B cell (primary cell): ENCODE measurements around the gene TMEM92. TPM values are rescaled to one million over a fixed set of nuclear protein-coding genes. Genes with fewer than 3 reads are reported as not detected.

Experiments
- ATAC-seq: fragments of 200-7000 bp; cut with Tn5 transposase; one replicate; pipeline ENCODE4 v1.10.0; 2021; ENCODE audit warnings: low read depth, mild to moderate bottlenecking, moderate number of reproducible peaks, moderate library complexity
- CTCF ChIA-PET: fragments of 350-600 bp; sonication (Branson Sonifier 250); formaldehyde crosslinking; loops from one replicate; lab custom pipeline; 2021; ENCODE audit warnings: antibody characterized with exemption, inconsistent platforms; lab: Charles Lee
- POLR2A ChIA-PET: fragments of 350-600 bp; sonication (Branson Sonifier 250); formaldehyde crosslinking; loops from one replicate; lab custom pipeline; 2021; ENCODE audit warnings: antibody characterized with exemption; lab: Charles Lee
- DNase-seq: peaks from one replicate; pipeline ENCODE4 v3.0.0; 2013
- H2AFZ ChIP-seq: 2 replicates; pipeline ENCODE4 v1.6.1; 2012; ENCODE audit warnings: mild to moderate bottlenecking, low read depth, low read length; ENCODE audit not compliant: insufficient read depth, poor library complexity, severe bottlenecking
- H3K27ac ChIP-seq, 2 donors: 1 replicate in 1 of 2; 2 replicates in 1 of 2; pipeline ENCODE4 v1.5.1; 2012 to 2013; ENCODE audit warnings: low read length in 2 of 2, mild to moderate bottlenecking in 2 of 2, moderate library complexity in 1 of 2
- H3K27me3 ChIP-seq, 4 experiments: fragments of 200-600 bp in 1 of 4; sonication (generic) in 1 of 4; replicated peaks in 1 of 4; 1 replicate in 2 of 4; 2 replicates in 2 of 4; pipeline versions ENCODE4 v1.6.1 to v1.7.0; 2013 to 2016; ENCODE audit warnings: low read length in 3 of 4, mild to moderate bottlenecking in 2 of 4, mixed read lengths in 1 of 4, moderate library complexity in 1 of 4; ENCODE audit not compliant: insufficient read depth in 4 of 4, control insufficient read depth in 3 of 4; ENCODE audit errors: control extremely low read depth in 1 of 4
- H3K36me3 ChIP-seq, 2 experiments: replicated peaks in 1 of 2; 1 replicate in 1 of 2; 2 replicates in 1 of 2; pipeline versions ENCODE4 v1.6.1 to v1.7.1; 2013; ENCODE audit warnings: low read length in 1 of 2; ENCODE audit not compliant: insufficient read depth in 2 of 2, control insufficient read depth in 1 of 2; ENCODE audit errors: control extremely low read depth in 1 of 2, extremely low read depth in 1 of 2
- H3K4me1 ChIP-seq, 2 donors: fragments of 200-600 bp in 1 of 2; sonication (generic) in 1 of 2; 1 replicate in 1 of 2; 2 replicates in 1 of 2; pipeline versions ENCODE4 v1.5.1 to v1.6.1; 2013 to 2017; ENCODE audit warnings: low read length in 2 of 2; ENCODE audit not compliant: control insufficient read depth in 2 of 2, insufficient read depth in 2 of 2
- H3K4me2 ChIP-seq: replicated peaks from 2 replicates; pipeline ENCODE3; 2012; ENCODE audit warnings: mild to moderate bottlenecking, low read depth, low read length; ENCODE audit not compliant: poor library complexity, severe bottlenecking
- H3K4me3 ChIP-seq, 5 experiments: fragments of 200-600 bp in 1 of 5; sonication (generic) in 1 of 5; 1 replicate in 3 of 5; 2 replicates in 2 of 5; pipeline versions ENCODE4 v1.5.1 to v1.7.0; 2011 to 2016; ENCODE audit warnings: low read length in 4 of 5, mild to moderate bottlenecking in 4 of 5, low read depth in 2 of 5, control low read depth in 1 of 5, moderate library complexity in 1 of 5; ENCODE audit not compliant: insufficient read depth in 1 of 5; ENCODE audit errors: control extremely low read depth in 1 of 5, extremely low read depth in 1 of 5
- H3K79me2 ChIP-seq: fragments of 200-600 bp; sonication (generic); one replicate; pipeline ENCODE4 v1.6.0; 2016; ENCODE audit warnings: low read length; ENCODE audit not compliant: control insufficient read depth, insufficient read depth
- H3K9ac ChIP-seq: fragments of 200-600 bp; sonication (generic); 2 replicates; pipeline ENCODE4 v1.6.1; 2017; ENCODE audit warnings: mild to moderate bottlenecking, low read length, moderate library complexity
- H3K9me3 ChIP-seq, 3 donors: one replicate each; pipeline versions ENCODE4 v1.6.1 to v1.7.1; 2013; ENCODE audit warnings: low read length in 2 of 3; ENCODE audit not compliant: control insufficient read depth in 2 of 3, insufficient read depth in 1 of 3; ENCODE audit errors: control extremely low read depth in 1 of 3
- H4K20me1 ChIP-seq: 2 replicates; pipeline ENCODE4 v1.6.0; 2012; ENCODE audit warnings: mild to moderate bottlenecking, low read length; ENCODE audit not compliant: insufficient read depth, control insufficient read depth, poor library complexity, severe bottlenecking
- H3K27ac Mint-ChIP-seq: one replicate; pipeline ENCODE4 v1.8.0; 2021; ENCODE audit warnings: mixed read lengths
- H3K27me3 Mint-ChIP-seq: one replicate; pipeline ENCODE4 v1.8.0; 2021; ENCODE audit warnings: mixed read lengths
- H3K4me1 Mint-ChIP-seq: one replicate; pipeline ENCODE4 v1.8.0; 2021; ENCODE audit warnings: mixed read lengths
- H3K4me3 Mint-ChIP-seq: one replicate; pipeline ENCODE4 v1.8.0; 2021; ENCODE audit warnings: mixed read lengths
- H3K9me3 Mint-ChIP-seq: one replicate; pipeline ENCODE4 v1.8.0; 2022; ENCODE audit warnings: mixed read lengths; ENCODE audit not compliant: insufficient read depth
- CTCF ChIP-seq: fragments of 200-600 bp; IDR thresholded peaks from one replicate; pipeline ENCODE4 v1.8.0; 2022; ENCODE audit warnings: antibody characterized with exemption, mild to moderate bottlenecking
- EZH2 ChIP-seq: IDR thresholded peaks from 2 replicates; pipeline ENCODE4 v1.6.1; 2012; ENCODE audit warnings: borderline replicate concordance, low read depth, mild to moderate bottlenecking, moderate library complexity, low read length; ENCODE audit not compliant: insufficient read depth, poor library complexity, severe bottlenecking
- WGBS: methylation state at CpG from one replicate; pipeline ENCODE4 v1.1.5; 2013; ENCODE audit warnings: missing lambda C conversion rate; ENCODE audit not compliant: insufficient coverage; 5-methylcytosine and 5-hydroxymethylcytosine counted together
- intact Hi-C: fragments of 100-400 bp; cut with micrococcal nuclease; formaldehyde crosslinking; loops from one replicate; pipeline ENCODE4 v1.10.0; 2022
- polyA plus RNA-seq: library from polyadenylated mRNA; depleted of rRNA; stranded (reverse); fragments of >200 nt; gene quantifications from 2 replicates; pipeline ENCODE4 v1.2.3, GENCODE V29; 2012
- total RNA-seq, 2 donors: library from RNA; stranded (reverse); fragments of 120-200 nt in 1 of 2; gene quantifications; 1 replicate in 1 of 2; 2 replicates in 1 of 2; pipeline versions ENCODE4 v1.2.3 to v1.2.4, GENCODE V29; 2013 to 2022

TMEM92 gene
- total and polyA plus RNA-seq, 2 donors (not counting 1 experiment from before 2014, with no cell fraction given), result not detected

- Histone ChIP-seq H4K20me1 (no peaks in the 10 kb centered on the region), H3K27me3 (peaks cover 0 to 5% (median 0%) of the 10 kb centered on the region in 4 experiments), H3K36me3 (no peaks in the 10 kb centered on the region), H3K9me3 (no peaks in the 10 kb centered on the region), H3K9ac (no peak overlapping the region), H3K4me3 (no peak overlapping the region), H3K27ac (no peak overlapping the region), H3K79me2 (no peaks in the 10 kb centered on the region), H3K4me2 (no peak overlapping the region), H2AFZ (no peak overlapping the region), H3K4me1 (no peaks in the 10 kb centered on the region)
- no peaks in the 10 kb centered on the region for H3K9me3 Mint-ChIP-seq
- CTCF ChIA-PET, result interaction anchor here (5.0 kb wide), 1 partner anchor 66 kb away, joined by 36 read pairs; the partner anchor contains the start of gene COL1A1
- H3K4me1 Mint-ChIP-seq, result no peaks in the 10 kb centered on the region
- H3K27me3 Mint-ChIP-seq, result peaks cover 20% of the 10 kb centered on the region
- POLR2A ChIA-PET, result no interaction called here
- H3K4me3 Mint-ChIP-seq, result no peak overlapping the region
- DNase-seq, result no peak
- intact Hi-C loops, result no loop called here
- 13% methylated on average over 5 of the region's 10 CpGs for WGBS
- H3K27ac Mint-ChIP-seq, result no peak overlapping the region
- TF ChIP-seq EZH2 (no peak), CTCF (no peak)
- ATAC-seq, result no peak
Measured at GRCh38 chr17:50267074-50267841, 7.0 kb upstream of the TMEM92 start.

GRCh38 chr17:50268026-50268425, 6.2 kb upstream of the TMEM92 start:
- Histone ChIP-seq H3K9me3 (no peaks in the 10 kb centered on the region), H3K4me3 (no peak overlapping the region), H3K4me1 (peaks cover 5 to 6% of the 10 kb centered on the region in 2 donors), H3K4me2 (no peak overlapping the region), H2AFZ (no peak overlapping the region), H3K9ac (no peak overlapping the region), H4K20me1 (no peaks in the 10 kb centered on the region), H3K36me3 (no peaks in the 10 kb centered on the region), H3K79me2 (no peaks in the 10 kb centered on the region), H3K27ac (no peak overlapping the region), H3K27me3 (peaks cover 0 to 13% (median 2%) of the 10 kb centered on the region in 4 experiments)
- no peak overlapping the region for H3K4me3 Mint-ChIP-seq
- H3K27me3 Mint-ChIP-seq, result peaks cover 22% of the 10 kb centered on the region
- no peak for DNase-seq
- no peak for TF ChIP-seq CTCF
- TF ChIP-seq EZH2, result no peak
- no peak overlapping the region for H3K27ac Mint-ChIP-seq
- CTCF ChIA-PET, result interaction anchor here (5.0 kb wide), 1 partner anchor 67 kb away, joined by 36 read pairs; the partner anchor contains the start of gene COL1A1
- H3K4me1 Mint-ChIP-seq, result peaks cover 5% of the 10 kb centered on the region
- POLR2A ChIA-PET, result no interaction called here
- no peaks in the 10 kb centered on the region for H3K9me3 Mint-ChIP-seq
- 55% methylated on average over 3 of the region's 5 CpGs for WGBS
- no peak for ATAC-seq
- intact Hi-C loops, result no loop called here
